ENCODE data around the gene SUMO2.

DNA sequence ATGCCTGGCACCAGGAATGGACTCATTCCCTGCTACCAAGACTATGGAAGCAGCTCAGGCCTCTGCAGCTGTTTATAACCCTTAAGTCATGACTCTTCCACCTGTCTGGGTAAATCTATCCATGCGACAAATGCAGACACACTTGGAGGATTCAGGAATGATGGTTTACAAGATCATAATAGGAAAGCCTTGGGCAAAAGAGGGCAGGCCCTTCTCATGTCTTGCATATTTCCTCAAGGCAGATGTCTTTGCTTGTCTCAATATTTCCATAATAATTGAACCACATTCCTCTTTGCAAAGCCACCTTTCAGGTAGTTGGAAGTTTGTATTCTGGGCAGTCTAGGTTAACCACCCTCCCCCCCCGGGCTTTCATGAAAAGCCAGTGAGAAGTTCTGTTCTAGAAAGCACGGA lies 27.6 kb downstream of the SUMO2 start:
- no peak for TF ChIP-seq EZH2 (IDR thresholded peaks at IDR 0.05; ENCODE audit: borderline replicate concordance, low read length)
- TF ChIP-seq, protein P1, sequence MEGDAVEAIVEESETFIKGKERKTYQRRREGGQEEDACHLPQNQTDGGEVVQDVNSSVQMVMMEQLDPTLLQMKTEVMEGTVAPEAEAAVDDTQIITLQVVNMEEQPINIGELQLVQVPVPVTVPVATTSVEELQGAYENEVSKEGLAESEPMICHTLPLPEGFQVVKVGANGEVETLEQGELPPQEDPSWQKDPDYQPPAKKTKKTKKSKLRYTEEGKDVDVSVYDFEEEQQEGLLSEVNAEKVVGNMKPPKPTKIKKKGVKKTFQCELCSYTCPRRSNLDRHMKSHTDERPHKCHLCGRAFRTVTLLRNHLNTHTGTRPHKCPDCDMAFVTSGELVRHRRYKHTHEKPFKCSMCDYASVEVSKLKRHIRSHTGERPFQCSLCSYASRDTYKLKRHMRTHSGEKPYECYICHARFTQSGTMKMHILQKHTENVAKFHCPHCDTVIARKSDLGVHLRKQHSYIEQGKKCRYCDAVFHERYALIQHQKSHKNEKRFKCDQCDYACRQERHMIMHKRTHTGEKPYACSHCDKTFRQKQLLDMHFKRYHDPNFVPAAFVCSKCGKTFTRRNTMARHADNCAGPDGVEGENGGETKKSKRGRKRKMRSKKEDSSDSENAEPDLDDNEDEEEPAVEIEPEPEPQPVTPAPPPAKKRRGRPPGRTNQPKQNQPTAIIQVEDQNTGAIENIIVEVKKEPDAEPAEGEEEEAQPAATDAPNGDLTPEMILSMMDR (IDR thresholded peaks at IDR 0.05; ENCODE audit: low read length): no peak

Measured in OCI-LY1 (cell line).